SK-N-SH (cell line): ENCODE data around the gene SEMA4B. TPM values are rescaled to one million over a fixed set of nuclear protein-coding genes. Genes with fewer than 3 reads are reported as not detected.

Experiments
- CTCF ChIA-PET: fragments of 300-600, 350-600 bp; formaldehyde crosslinking; extraction: SDS; loops from one replicate; lab custom pipeline; 2021; lab: Yijun Ruan, JAX
- POLR2A ChIA-PET: fragments of 350-600 bp; sonication (Branson Sonifier 250); formaldehyde crosslinking; extraction: SDS; loops from one replicate; lab custom pipeline; 2020; ENCODE audit warnings: antibody characterized with exemption, inconsistent platforms; lab: Yijun Ruan, JAX
- DNase-seq: peaks from one replicate; pipeline ENCODE4 v3.0.0; 2012
- H2AFZ ChIP-seq: fragments of 200-600 bp; sonication (generic); 2 replicates; pipeline ENCODE4 v1.8.1; 2016; ENCODE audit warnings: antibody characterized with exemption, mild to moderate bottlenecking, low read depth
- H3F3A ChIP-seq: fragments of 200-600 bp; sonication (generic); replicated peaks from 2 replicates; pipeline ENCODE3; 2016; ENCODE audit warnings: antibody characterized with exemption, mild to moderate bottlenecking; ENCODE audit not compliant: insufficient read depth
- H3K27ac ChIP-seq, 2 experiments: fragments of 200-500 bp in 1 of 2; fragments of 200-600 bp in 1 of 2; sonication (Bioruptor generic) in 1 of 2; sonication (generic), shearing (Covaris generic) in 1 of 2; 2 replicates each; pipeline versions ENCODE4 v1.5.1 to v1.6.1; 2014 to 2016; ENCODE audit warnings: low read depth in 2 of 2, inconsistent platforms in 1 of 2, low read length in 1 of 2, mild to moderate bottlenecking in 1 of 2, mixed read lengths in 1 of 2
- H3K27me3 ChIP-seq: fragments of 200-600 bp; sonication (generic), shearing (Covaris generic); 2 replicates; pipeline ENCODE4 v1.6.1; 2016; ENCODE audit warnings: mixed run types; ENCODE audit not compliant: insufficient read depth
- H3K36me3 ChIP-seq, 2 experiments: fragments of 200-500 bp in 1 of 2; fragments of 200-600 bp in 1 of 2; sonication (Bioruptor generic) in 1 of 2; sonication (generic) in 1 of 2; replicated peaks in 1 of 2; 2 replicates each; pipeline versions ENCODE3 to v1.5.1; 2014 to 2016; ENCODE audit warnings: low read length in 1 of 2, mild to moderate bottlenecking in 1 of 2; ENCODE audit not compliant: insufficient read depth in 2 of 2, control insufficient read depth in 1 of 2
- H3K4me1 ChIP-seq, 2 experiments: fragments of 200-500 bp in 1 of 2; fragments of 200-600 bp in 1 of 2; sonication (Bioruptor generic) in 1 of 2; sonication (generic), shearing (Covaris generic) in 1 of 2; 2 replicates each; pipeline versions ENCODE4 v1.5.1 to v1.6.1; 2014 to 2016; ENCODE audit warnings: low read depth in 1 of 2, low read length in 1 of 2, mixed run types in 1 of 2; ENCODE audit not compliant: insufficient read depth in 2 of 2, control insufficient read depth in 1 of 2
- H3K4me2 ChIP-seq: fragments of 200-600 bp; sonication (generic), shearing (Covaris generic); 2 replicates; pipeline ENCODE4 v1.6.1; 2017; ENCODE audit warnings: mixed run types
- H3K4me3 ChIP-seq, 2 experiments: fragments of 200-500 bp in 1 of 2; fragments of 200-600 bp in 1 of 2; sonication (Bioruptor generic) in 1 of 2; sonication (generic), shearing (Covaris generic) in 1 of 2; 2 replicates each; pipeline versions ENCODE4 v1.5.1 to v1.8.1; 2014 to 2016; ENCODE audit warnings: low read depth in 2 of 2, inconsistent platforms in 1 of 2, low read length in 1 of 2, mild to moderate bottlenecking in 1 of 2, mixed read lengths in 1 of 2, moderate library complexity in 1 of 2
- H3K79me2 ChIP-seq: fragments of 200-600 bp; sonication (generic); 2 replicates; pipeline ENCODE4 v1.8.1; 2017; ENCODE audit warnings: mild to moderate bottlenecking; ENCODE audit not compliant: insufficient read depth
- H3K9ac ChIP-seq: fragments of 200-600 bp; sonication (generic); 2 replicates; pipeline ENCODE4 v1.6.1; 2017; ENCODE audit warnings: mixed run types
- H3K9me2 ChIP-seq: fragments of 200-600 bp; sonication (generic); 2 replicates; pipeline ENCODE4 v1.6.1; 2017; ENCODE audit warnings: mixed run types
- H3K9me3 ChIP-seq: fragments of 200-600 bp; sonication (generic); 2 replicates; pipeline ENCODE4 v1.6.1; 2017; ENCODE audit warnings: mixed run types, mild to moderate bottlenecking, moderate library complexity
- H4K20me1 ChIP-seq: fragments of 200-600 bp; sonication (generic); 2 replicates; pipeline ENCODE4 v1.6.1; 2017; ENCODE audit warnings: mild to moderate bottlenecking, mixed run types; ENCODE audit not compliant: insufficient read depth
- ELF1 ChIP-seq: IDR thresholded peaks from 2 replicates; pipeline ENCODE4 v1.4.0; 2012
- EP300 ChIP-seq, 2 experiments: IDR thresholded peaks; 2 replicates each; pipeline versions ENCODE4 v1.4.0 to v1.6.1; 2012; ENCODE audit warnings: borderline replicate concordance in 1 of 2, low read depth in 1 of 2, low read length in 1 of 2
- EZH2phosphoT487 ChIP-seq: fragments of 200-600 bp; sonication (generic); IDR thresholded peaks from 2 replicates; pipeline ENCODE4 v1.6.1; 2017; ENCODE audit warnings: low read depth, mixed run types, mild to moderate bottlenecking, antibody characterized with exemption, moderate library complexity, borderline replicate concordance
- GATA2 ChIP-seq: sonication (generic); formaldehyde crosslinking; IDR thresholded peaks from 2 replicates; pipeline ENCODE4 v1.5.0; 2020; ENCODE audit warnings: mild to moderate bottlenecking, missing genetic modification reagents
- MAX ChIP-seq: IDR thresholded peaks from 2 replicates; pipeline ENCODE4 v1.4.0; 2012; ENCODE audit warnings: low read depth
- NRF1 ChIP-seq: IDR thresholded peaks from 2 replicates; pipeline ENCODE4 v1.6.1; 2012; ENCODE audit warnings: low read depth, mild to moderate bottlenecking, low read length
- PBX3 ChIP-seq: IDR thresholded peaks from 2 replicates; pipeline ENCODE4; 2012
- POLR2AphosphoS5 ChIP-seq: IDR thresholded peaks from 2 replicates; pipeline ENCODE4 v1.6.1; 2012; ENCODE audit warnings: low read depth, low read length
- RCOR1 ChIP-seq: fragments of 150-350 bp; IDR thresholded peaks from 2 replicates; pipeline ENCODE4 v1.6.1; 2017; ENCODE audit warnings: antibody characterized with exemption, low read length
- REST ChIP-seq: IDR thresholded peaks from 2 replicates; pipeline ENCODE4 v1.6.1; 2012; ENCODE audit warnings: mild to moderate bottlenecking, low read depth, low read length, moderate library complexity
- RXRA ChIP-seq: IDR thresholded peaks from 2 replicates; pipeline ENCODE4 v1.4.0; 2012; ENCODE audit warnings: low read depth, mild to moderate bottlenecking, borderline replicate concordance
- SIN3A ChIP-seq: IDR thresholded peaks from 2 replicates; pipeline ENCODE4 v1.6.1; 2012; ENCODE audit warnings: low read depth, mild to moderate bottlenecking, low read length, moderate library complexity, borderline replicate concordance
- SMC3 ChIP-seq: IDR thresholded peaks from 2 replicates; pipeline ENCODE4 v1.6.1; 2012; ENCODE audit warnings: low read depth, low read length, improper control_type of control experiment
- YY1 ChIP-seq: IDR thresholded peaks from 2 replicates; pipeline ENCODE4 v1.4.0; 2012; ENCODE audit warnings: low read depth, mild to moderate bottlenecking
- ZBTB33 ChIP-seq: IDR thresholded peaks from 2 replicates; pipeline ENCODE4 v1.4.0; 2012; ENCODE audit warnings: low read depth, borderline replicate concordance
- WGBS: methylation state at CpG from one replicate; pipeline ENCODE4 v1.1.6; 2017; ENCODE audit warnings: low lambda C conversion rate; 5-methylcytosine and 5-hydroxymethylcytosine counted together
- polyA plus RNA-seq, 3 experiments: library from polyadenylated mRNA; depleted of rRNA; stranded (reverse); fragments of >200 nt; gene quantifications; 2 replicates each; pipeline ENCODE4 v1.2.3, GENCODE V29; 2012

SEMA4B gene
- polyA plus RNA-seq, 1 of the 3 experiments (the other 2 are of a cell fraction): 38.9 TPM

- Histone ChIP-seq H3K4me3 (no peak overlapping the region), H3K27ac (no peak overlapping the region; a peak in 1 of 4 replicates), H3K36me3 (peaks cover 3 to 11% of the 10 kb centered on the region in 2 experiments), H3K79me2 (peaks cover 49% of the 10 kb centered on the region), H3K9ac (no peak overlapping the region), H3K9me3 (no peaks in the 10 kb centered on the region), H2AFZ (no peak overlapping the region), H3K4me2 (no peak overlapping the region), H3F3A (peaks cover under 1% of the 10 kb centered on the region), H3K4me1 (peaks cover 3 to 55% of the 10 kb centered on the region in 2 experiments; a peak in 3 of 4 replicates)
- POLR2A ChIA-PET: interaction anchor here (1.1 to 1.5 kb wide), 2 partner anchors 10 to 13 kb away, joined by 3 to 7 read pairs; no protein-coding TSS in a partner anchor
- peak; percentile 9 for DNase-seq
- CTCF ChIA-PET: interaction anchor here (0.9 to 9.0 kb wide), 9 partner anchors 11 to 443 kb away, joined by 3 to 74 read pairs (median 4); partner anchors contain the start of genes AP3S2, CIB1 and GDPGP1
- no peak for TF ChIP-seq RXRA
- TF ChIP-seq GATA2: no peak
- TF ChIP-seq YY1: no peak
- no peak for TF ChIP-seq ELF1
- no peak for TF ChIP-seq MAX
- no peak for TF ChIP-seq EZH2phosphoT487
- no peak for TF ChIP-seq ZBTB33
- no peak for TF ChIP-seq RCOR1
- TF ChIP-seq NRF1: no peak
- TF ChIP-seq, all 33 proteins: peak for 0
- 0 out of 2 replicates have a peak, but pooled peaks cover 4% of the 10 kb centered on the region for H4K20me1 ChIP-seq
- WGBS: 88% methylated on average over 6 of the region's 10 CpGs
- no peaks in the 10 kb centered on the region for H3K9me2 ChIP-seq
- no peaks in the 10 kb centered on the region for H3K27me3 ChIP-seq
Measured at GRCh38 chr15:90205050-90205848, 4.1 kb downstream of the SEMA4B start.

- Histone ChIP-seq H3K4me2 (no peak overlapping the region), H3K9ac (no peak overlapping the region), H3K4me3 (no peak overlapping the region), H2AFZ (no peak overlapping the region), H3K4me1 (peaks cover under 1 to 53% of the 10 kb centered on the region in 2 experiments; a peak in 3 of 4 replicates), H3K79me2 (peaks cover 55% of the 10 kb centered on the region), H3F3A (no peaks in the 10 kb centered on the region), H4K20me1 (0 out of 2 replicates have a peak, but pooled peaks cover 4% of the 10 kb centered on the region), H3K27me3 (no peaks in the 10 kb centered on the region), H3K9me2 (no peaks in the 10 kb centered on the region), H3K36me3 (peaks cover 3 to 11% of the 10 kb centered on the region in 2 experiments), H3K9me3 (no peaks in the 10 kb centered on the region), H3K27ac (no peak overlapping the region; a peak in 1 of 4 replicates)
- TF ChIP-seq REST: no peak
- TF ChIP-seq SIN3A: no peak
- TF ChIP-seq SMC3: no peak
- TF ChIP-seq PBX3: no peak
- TF ChIP-seq POLR2AphosphoS5: no peak
- TF ChIP-seq EP300 (IDR thresholded peaks at IDR 0.05; ENCODE audit: borderline replicate concordance in 1 of 2, low read depth in 1 of 2, low read length in 1 of 2): no peak
- 69% methylated on average over 4 of the region's 5 CpGs for WGBS
- no peak for DNase-seq
- ChIA-PET POLR2A (interaction anchor here (1.5 kb wide), 1 partner anchor 13 kb away, joined by 7 read pairs; no protein-coding TSS in a partner anchor), CTCF (interaction anchor here (1.1 to 9.0 kb wide), 9 partner anchors 10 to 312 kb away, joined by 3 to 74 read pairs (median 6); partner anchors contain the start of genes AP3S2, CIB1 and GDPGP1)
Measured at GRCh38 chr15:90205886-90206285, 4.8 kb downstream of the SEMA4B start.
